LoVo (cell line): Measurements from ENCODE around the gene ZNF112.
"Not testable (repeated sequence)": the region's sequence is repeated elsewhere in the genome, so short reads cannot be mapped to it uniquely, and the experiment has no call there.

ENCODE experiments used
- DNase-seq: peaks from one replicate; pipeline ENCODE4 v3.0.0-alpha.2; 2016; ENCODE audit warnings: low spot score

Gene ZNF112

DNA sequence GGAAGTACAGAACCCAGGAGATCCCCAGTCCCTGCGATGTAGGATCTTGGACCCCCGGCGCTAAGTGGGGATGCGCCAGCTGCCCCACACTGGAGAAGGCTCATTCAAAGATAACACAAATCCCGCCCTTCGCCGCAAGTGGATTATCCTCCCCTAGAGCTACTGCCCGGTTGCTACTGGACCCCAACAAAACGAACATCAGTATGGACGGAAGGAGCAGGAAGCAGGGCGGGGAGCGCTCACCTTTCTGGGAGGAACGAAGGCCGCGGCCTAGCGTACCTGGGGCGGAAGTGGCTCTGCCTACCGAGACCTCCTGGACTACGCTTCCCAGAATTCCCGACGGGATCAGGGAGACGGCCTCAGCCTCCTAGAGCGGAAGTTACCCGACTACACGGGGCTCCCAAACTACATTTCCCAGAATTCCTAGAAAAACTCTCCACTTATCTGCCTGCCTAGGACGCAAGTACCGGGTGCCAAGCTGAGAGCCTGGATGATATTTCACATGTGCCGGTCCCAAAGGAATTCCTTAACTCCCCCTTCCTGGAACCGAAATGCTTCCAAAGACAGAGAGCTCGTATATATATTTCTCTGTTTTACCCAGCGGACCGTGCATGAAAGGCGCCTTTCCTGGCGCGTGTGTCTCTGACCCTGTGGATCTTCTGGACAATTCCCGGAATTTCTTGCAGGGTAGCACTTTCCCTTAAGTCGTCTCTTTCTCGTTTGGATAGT is at the start of gene ZNF112:
Gene ZNF112, minus strand, starts transcription at position 298 of the 729 bp plus-strand sequence. CDS start 16,141 bp downstream, outside the sequence.
- no peak for DNase-seq

GRCh38 chr19:44401139-44402115 is 44.9 kb upstream of the ZNF112 start, which contains the start of gene ZNF285:
Gene ZNF285 (minus strand): TSS chr19:44401608. CDS start chr19:44397213, 4,395 bp downstream.
- no peak for DNase-seq

- not testable (repeated sequence) for DNase-seq
Observed at GRCh38 chr19:44389268-44389667, 32.8 kb upstream of the ZNF112 start.

GRCh38 chr19:44374789-44375188 is 18.3 kb upstream of the ZNF112 start:
- DNase-seq: no peak

DNA sequence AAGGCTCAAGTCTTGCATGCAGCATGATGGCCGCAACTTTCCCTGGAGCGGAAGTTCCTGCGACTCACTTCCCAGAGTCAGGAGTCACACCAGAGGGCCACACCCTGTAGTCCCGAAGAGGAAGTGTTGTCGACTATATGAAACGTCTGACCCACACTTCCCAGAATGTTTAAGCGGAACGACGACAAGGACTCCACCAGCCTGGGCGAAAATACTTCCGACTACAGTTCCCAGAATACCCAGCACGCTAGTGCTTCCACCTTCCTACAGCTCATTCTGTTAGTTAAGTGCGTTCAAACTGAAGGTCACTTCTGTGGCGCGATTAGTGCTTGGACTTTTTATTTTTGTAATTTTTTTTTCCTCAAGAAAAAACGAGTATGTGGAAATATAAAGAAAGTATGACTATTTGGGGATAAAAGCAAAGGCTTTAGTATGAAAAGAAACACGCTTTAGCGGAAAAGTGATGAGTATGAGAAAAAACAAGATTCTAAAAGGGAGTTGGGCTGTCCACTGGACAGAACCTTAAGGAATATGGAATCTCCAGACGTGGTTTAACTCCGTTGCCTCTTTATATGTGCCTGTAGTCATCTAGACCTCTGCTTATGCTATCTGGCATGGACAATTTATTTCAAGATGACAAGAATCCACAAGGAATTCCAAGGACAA is 15.5 kb upstream of the ZNF112 start:
- no peak for DNase-seq

DNA sequence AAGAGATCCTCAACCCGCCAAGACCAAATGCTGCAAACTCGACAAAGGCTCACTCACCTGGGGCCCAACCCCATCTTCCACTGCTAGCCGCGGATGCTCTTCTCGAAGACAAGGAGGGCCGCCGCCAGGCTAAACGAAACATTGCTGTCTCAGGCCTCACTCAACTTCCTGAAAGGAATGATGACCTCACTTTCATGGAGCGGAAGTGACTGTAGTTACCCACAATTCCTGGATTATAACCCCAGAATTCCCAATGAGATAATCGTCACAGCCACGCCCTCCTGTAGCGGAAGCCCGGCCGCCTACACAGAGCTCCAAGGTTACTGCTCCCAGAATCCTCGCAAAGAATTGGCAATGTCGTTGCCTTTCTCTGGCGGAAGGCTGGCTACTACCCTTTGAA is 10.5 kb upstream of the ZNF112 start:
- no peak for DNase-seq

DNA sequence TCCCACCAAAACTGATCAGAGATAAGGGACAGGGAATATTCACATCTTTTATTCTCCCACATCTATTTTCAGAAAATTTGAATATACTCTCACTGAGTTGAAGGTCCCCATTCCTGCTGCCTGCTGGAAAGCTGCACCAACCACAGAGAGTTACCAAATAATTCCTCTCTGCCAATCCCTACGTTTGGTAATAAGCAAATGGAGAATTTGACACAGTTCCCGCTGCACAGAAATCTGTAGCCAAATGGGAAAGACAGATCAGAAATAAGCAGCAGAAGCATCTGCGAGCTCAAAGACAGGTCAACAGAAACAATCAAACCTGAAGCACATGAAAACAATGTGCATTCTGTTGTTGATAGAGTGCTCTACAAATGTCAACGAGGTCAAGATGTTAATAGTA is 9.9 kb downstream of the ZNF112 start:
- DNase-seq: no peak

DNA sequence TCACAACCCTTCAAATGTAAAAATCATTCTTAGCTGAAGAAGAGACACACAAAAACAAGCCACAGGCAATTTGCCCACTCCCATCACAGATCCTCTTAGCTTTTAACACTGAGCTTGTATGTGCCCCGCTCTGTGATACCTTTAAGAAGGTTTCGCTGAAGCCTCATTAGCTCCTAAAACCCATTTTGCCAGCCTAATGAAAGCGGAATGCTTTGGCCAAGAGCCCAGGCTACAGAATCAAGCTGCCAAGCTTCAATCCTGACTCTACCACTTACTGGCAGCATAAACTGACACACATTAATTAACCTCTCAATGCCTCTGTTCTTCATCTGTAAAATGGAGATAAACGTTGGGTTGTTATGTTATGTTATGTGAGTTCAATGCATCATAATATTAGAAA is 10.5 kb downstream of the ZNF112 start:
- DNase-seq: no peak

DNA sequence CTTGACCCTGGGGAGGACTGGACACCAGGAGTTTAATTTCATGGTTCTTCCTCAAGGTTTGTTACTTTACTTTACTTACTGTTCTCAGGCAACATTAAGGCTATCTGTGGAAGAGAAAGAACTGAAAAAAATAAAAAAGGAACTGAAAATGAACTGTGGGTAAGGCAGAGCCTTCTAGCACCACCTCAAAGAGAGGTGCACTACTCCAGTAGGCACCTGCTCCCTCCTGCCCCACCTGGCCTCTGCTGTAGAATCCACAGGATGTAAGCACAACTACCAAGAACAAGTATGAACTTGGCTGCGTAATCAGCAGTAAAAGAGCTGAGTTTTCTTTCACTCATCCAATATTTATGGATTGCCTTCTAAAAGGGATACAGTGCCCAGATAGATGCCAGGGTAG is 12.2 kb downstream of the ZNF112 start:
- no peak for DNase-seq

DNA sequence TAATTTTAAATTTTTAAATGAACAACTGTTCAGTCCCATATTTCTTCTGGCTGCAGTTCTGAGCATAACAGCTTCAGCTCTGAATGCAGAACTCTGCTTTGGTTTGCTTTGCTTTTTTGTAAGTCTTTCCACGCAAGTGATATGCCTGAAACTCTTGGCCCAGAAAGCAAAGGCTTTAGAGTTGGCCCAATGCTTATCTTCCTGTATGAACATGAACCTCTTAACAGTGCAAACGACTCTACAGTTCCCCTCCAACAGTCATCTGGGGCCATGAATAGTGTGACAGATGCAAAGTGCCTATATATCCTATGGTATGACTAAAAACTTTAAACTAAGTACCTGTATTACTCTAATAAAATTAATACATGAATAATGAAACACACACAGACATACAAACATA is 14.7 kb downstream of the ZNF112 start:
- DNase-seq: no peak

DNA sequence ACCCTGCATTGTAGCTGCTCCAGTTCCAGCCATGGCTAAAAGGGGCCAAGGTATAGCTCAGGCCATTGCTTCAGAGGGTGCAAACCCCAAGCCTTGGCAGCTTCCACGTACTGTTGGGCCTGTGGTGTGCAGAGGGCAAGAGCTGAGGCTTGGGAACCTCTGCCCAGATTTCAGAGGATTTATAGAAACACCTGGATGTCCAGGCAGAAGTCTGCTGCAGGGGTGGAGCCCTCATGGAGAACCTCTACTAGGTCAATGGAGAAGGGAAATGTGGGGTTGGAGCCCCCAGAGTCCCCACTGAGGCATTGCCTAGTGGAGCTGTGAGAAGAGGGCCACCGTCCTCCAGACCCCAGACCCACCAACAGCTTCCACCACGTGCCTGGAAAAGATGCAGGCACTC is 21.8 kb downstream of the ZNF112 start:
- not testable (repeated sequence) for DNase-seq

DNA sequence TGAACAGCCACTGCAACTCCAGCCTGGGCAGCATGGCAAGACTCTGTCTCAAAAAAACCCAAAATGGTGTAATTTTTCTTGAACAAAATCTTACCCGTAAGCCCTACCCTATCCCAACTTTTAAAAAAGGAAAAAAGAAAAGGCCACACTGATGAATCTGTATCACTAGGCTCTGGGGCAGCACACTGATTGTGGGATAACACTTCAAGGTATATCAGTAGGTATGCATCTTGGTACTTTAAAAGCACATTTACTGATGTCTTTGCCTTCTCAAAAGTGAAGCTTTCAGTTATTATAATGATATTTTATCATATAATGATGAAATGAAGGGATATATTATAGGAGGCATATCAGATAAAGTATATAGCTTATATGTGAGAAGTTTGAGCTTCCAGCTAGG is 24.3 kb downstream of the ZNF112 start:
- no peak for DNase-seq

GRCh38 chr19:44315883-44316282 is 40.6 kb downstream of the ZNF112 start:
- no peak for DNase-seq

- DNase-seq: no peak
Observed at GRCh38 chr19:44313231-44313630, 43.2 kb downstream of the ZNF112 start.

- no peak for DNase-seq
Observed at GRCh38 chr19:44308011-44308410, 48.5 kb downstream of the ZNF112 start.

- DNase-seq: no peak
Observed at GRCh38 chr19:44306283-44306682, 50.2 kb downstream of the ZNF112 start.

GRCh38 chr19:44305457-44305856 is 51.0 kb downstream of the ZNF112 start:
- no peak for DNase-seq

GRCh38 chr19:44304659-44305193 is 51.8 kb downstream of the ZNF112 start, which contains the start of gene ZNF235:
Gene ZNF235 (minus strand): TSS chr19:44305025. CDS start chr19:44303404, 1,621 bp downstream.
- peak; percentile 26 for DNase-seq

GRCh38 chr19:44303976-44304568 is 52.4 kb downstream of the ZNF112 start:
- no peak for DNase-seq

- no peak for DNase-seq
Observed at GRCh38 chr19:44303320-44303719, 53.2 kb downstream of the ZNF112 start.

DNA sequence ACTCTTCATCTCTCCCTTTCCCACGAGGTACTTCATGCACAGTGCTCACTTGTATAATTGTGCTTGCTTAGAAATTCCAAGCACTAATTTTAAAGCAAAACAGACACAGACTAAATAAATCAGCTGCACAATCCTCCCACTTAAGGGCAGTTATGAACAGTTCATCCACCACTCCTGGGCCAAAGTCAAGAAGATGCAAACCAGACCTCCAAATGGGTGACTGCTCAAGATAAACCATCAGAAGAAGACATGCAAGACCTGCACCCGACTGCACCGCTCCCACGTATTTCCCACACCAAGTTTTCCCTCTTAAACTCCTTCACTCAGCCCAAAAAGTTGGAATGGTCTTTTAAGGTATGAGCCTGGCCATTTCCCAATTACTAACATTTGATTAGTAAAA is 71.5 kb downstream of the ZNF112 start:
- no peak for DNase-seq

GRCh38 chr19:44282846-44283245 is 73.6 kb downstream of the ZNF112 start:
- DNase-seq: no peak
